Activated T-helper 2 cell treated with anti-CD3 and anti-CD28 coated beads, Interferon-gamma antibody, Interleukin-2, Interleukin-4, amounts not matched to agents 10 μg/mL and 5 μg/mL and 100 μg/mL, durations not matched to agents 14 hours and 24 hours and 36 hours (primary cell): ENCODE data around the gene PRIM2. TPM values are rescaled to one million over a fixed set of nuclear protein-coding genes. Genes with fewer than 3 reads are reported as not detected.
A peak's percentile ranks its signal among the peaks of the same experiment; 100 is the strongest.
"Not testable (repeated sequence)": the region's sequence is repeated elsewhere in the genome, so short reads cannot be mapped to it uniquely, and the experiment has no call there.

Experiments
- DNase-seq: peaks from one replicate; pipeline ENCODE4 v3.0.0; 2021; ENCODE audit warnings: low spot score
- H3K27ac Mint-ChIP-seq: one replicate; pipeline ENCODE4 v1.8.0; 2021; ENCODE audit warnings: mixed read lengths
- H3K27me3 Mint-ChIP-seq: one replicate; pipeline ENCODE4 v1.8.0; 2021; ENCODE audit warnings: low read depth, mixed read lengths
- H3K36me3 Mint-ChIP-seq: one replicate; pipeline ENCODE4 v1.8.0; 2021; ENCODE audit warnings: low read depth, mixed read lengths
- H3K4me1 Mint-ChIP-seq: one replicate; pipeline ENCODE4 v1.8.0; 2021; ENCODE audit warnings: low read depth, mixed read lengths
- H3K4me3 Mint-ChIP-seq: one replicate; pipeline ENCODE4 v1.8.0; 2021; ENCODE audit warnings: low read depth, mild to moderate bottlenecking, moderate library complexity, mixed read lengths
- H3K9me3 Mint-ChIP-seq: one replicate; pipeline ENCODE4 v1.8.0; 2021; ENCODE audit warnings: mixed read lengths
- intact Hi-C: fragments of 100-400 bp; cut with micrococcal nuclease; formaldehyde crosslinking; loops from one replicate; pipeline ENCODE4 v1.15.1; 2023
- total RNA-seq: library from RNA; stranded (reverse); gene quantifications from 2 replicates; pipeline ENCODE4 v1.2.3, GENCODE V29; 2022

Gene PRIM2
- total RNA-seq, 1 donor from 2014 or later, result 37.9 TPM

DNA sequence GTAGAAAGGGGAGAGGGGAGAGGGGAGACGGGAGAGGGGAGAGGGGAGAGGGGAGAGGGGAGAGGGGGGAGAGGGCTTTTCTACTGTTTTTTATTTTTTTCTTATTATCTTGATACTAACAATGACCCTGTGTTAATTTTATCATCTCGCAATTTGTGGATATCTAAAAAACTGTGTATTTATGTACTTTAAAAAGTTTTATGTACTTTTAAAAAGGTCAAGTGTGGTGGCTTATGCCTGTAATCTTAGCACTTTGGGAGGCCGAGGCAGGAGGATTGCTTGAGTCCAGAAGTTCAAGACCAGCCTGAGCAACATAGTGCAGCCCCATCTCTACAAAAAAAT, 5.5 kb upstream of the PRIM2 start:
- peaks cover 2% of the 10 kb centered on the region for H3K4me1 Mint-ChIP-seq
- no peaks in the 10 kb centered on the region for H3K36me3 Mint-ChIP-seq
- DNase-seq, result no peak
- no peak overlapping the region for H3K4me3 Mint-ChIP-seq
- H3K27ac Mint-ChIP-seq, result no peak overlapping the region
- intact Hi-C loops, result no loop called here
- H3K9me3 Mint-ChIP-seq, result no peaks in the 10 kb centered on the region
- peaks cover 12% of the 10 kb centered on the region for H3K27me3 Mint-ChIP-seq

DNA sequence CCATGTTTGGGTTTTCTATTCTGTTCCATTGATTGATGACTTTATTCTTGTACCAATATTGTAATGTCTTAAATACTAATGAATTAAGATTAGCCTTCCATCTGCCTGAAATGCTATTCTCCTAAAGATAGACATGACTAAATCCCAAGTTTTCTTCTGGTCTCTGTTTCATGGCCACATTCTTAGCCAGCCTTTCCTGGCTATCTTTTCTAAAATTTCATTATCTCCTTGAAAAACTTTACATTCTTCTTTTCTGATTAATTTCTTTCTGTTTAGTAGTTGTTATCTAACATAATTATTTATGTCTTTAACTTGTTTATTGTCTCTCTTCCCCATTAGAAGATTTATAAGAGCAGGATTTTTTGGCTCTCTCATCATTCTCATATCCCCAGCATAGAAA, 4.4 kb upstream of the PRIM2 start:
- H3K36me3 Mint-ChIP-seq, result peaks cover 3% of the 10 kb centered on the region
- intact Hi-C loops, result no loop called here
- peaks cover 12% of the 10 kb centered on the region for H3K27me3 Mint-ChIP-seq

DNA sequence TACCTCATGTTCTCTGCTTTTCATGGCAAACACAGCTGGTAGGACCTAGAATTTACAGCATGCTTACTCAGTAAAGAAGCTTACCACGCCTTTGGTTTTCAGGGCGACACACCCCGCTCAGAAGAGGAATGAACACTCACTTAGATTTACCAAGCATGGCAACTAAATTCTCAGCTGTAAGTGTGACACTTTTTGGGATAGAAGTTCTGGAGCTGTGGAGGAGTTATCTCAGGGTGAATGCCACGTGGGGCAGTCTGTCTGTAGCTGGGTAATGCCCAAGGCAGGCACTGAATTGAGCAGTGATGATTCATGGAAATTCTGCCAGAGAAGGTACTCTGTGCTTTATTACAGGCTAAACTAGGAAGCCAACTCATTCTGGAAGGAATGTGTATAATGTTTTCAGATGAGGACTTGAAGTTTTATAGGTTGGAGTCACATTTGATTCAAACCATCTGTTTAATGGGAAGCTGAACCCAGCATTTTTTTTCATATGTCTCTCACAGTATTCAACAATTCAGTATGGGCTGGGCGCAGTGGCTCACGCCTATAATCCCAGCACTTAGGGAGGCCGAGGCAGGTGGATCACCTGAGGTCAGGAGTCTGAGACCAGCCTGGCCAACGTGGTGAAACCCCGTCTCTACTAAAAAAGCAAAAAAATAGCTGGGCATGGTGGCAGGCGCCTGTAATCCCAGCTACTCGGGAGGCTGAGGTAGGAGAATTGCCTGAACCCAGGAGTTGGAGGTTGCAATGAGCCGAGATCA, 3.5 kb upstream of the PRIM2 start:
- H3K9me3 Mint-ChIP-seq, result no peaks in the 10 kb centered on the region
- DNase-seq, result no peak
- H3K27ac Mint-ChIP-seq, result no peak overlapping the region
- peaks cover 6% of the 10 kb centered on the region for H3K36me3 Mint-ChIP-seq
- intact Hi-C loops, result no loop called here
- H3K4me1 Mint-ChIP-seq, result peaks cover 8% of the 10 kb centered on the region
- no peak overlapping the region for H3K4me3 Mint-ChIP-seq
- H3K27me3 Mint-ChIP-seq, result peaks cover 12% of the 10 kb centered on the region

More for the DNA sequence above, 4.4 kb upstream of the PRIM2 start:
- H3K9me3 Mint-ChIP-seq, result no peaks in the 10 kb centered on the region
- peaks cover 4% of the 10 kb centered on the region for H3K4me1 Mint-ChIP-seq
- no peak for DNase-seq
- no peak overlapping the region for H3K27ac Mint-ChIP-seq
- H3K4me3 Mint-ChIP-seq, result no peak overlapping the region

DNA sequence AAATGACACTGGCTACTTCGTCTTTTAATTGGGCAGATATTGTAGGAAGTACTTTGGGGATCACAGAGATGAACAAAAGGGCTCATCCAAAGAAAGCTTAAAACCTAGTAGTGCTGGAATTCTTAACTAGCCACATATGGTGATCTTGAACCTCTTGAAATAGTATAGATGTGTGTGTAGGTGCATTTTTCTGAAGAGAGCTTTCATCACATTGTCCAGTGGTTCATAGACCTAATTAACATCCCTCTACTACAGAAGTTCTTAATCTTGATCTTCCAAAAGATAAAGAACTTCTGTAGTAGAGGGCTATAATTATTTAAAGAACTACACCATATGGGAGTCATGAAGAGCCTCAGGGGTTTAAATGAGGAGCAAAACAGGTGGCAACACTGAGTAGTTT, 2.3 kb upstream of the PRIM2 start:
- no peak for DNase-seq
- no peaks in the 10 kb centered on the region for H3K9me3 Mint-ChIP-seq
- intact Hi-C loops, result loop anchor here (5.0 kb wide), 2 partner anchors 108 to 123 kb away; no protein-coding TSS in a partner anchor
- no peak overlapping the region for H3K27ac Mint-ChIP-seq
- H3K4me3 Mint-ChIP-seq, result no peak overlapping the region
- peaks cover 16% of the 10 kb centered on the region for H3K4me1 Mint-ChIP-seq
- H3K27me3 Mint-ChIP-seq, result peaks cover 12% of the 10 kb centered on the region
- peaks cover 18% of the 10 kb centered on the region for H3K36me3 Mint-ChIP-seq

DNA sequence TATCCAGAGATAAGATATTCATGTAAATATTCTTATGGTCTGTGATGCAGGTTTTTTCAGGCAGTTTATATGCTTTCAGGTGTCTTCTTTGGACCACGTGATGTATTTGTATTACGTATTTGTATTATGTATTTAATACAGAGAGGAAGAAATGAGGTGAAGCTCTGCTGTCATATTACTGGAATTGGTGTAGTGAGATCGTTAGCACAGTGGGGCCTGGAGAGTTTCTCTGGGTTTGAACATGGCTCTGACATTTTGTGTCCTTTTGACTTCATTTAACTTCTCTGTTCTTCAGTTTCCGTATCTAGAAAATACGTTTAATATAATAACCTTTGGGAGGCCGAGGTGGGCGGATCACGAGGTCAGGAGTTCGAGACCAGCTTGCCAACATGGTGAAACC, 1.6 kb upstream of the PRIM2 start:
- Mint-ChIP-seq H3K4me3 (no peak overlapping the region), H3K27me3 (peaks cover 12% of the 10 kb centered on the region), H3K27ac (no peak overlapping the region), H3K9me3 (no peaks in the 10 kb centered on the region), H3K36me3 (peaks cover 25% of the 10 kb centered on the region), H3K4me1 (peaks cover 18% of the 10 kb centered on the region)
- intact Hi-C loops, result loop anchor here (1.0 to 5.0 kb wide), 9 partner anchors 48 to 412 kb away; partner anchors contain the start of genes BEND6 and RAB23
- DNase-seq, result no peak

DNA sequence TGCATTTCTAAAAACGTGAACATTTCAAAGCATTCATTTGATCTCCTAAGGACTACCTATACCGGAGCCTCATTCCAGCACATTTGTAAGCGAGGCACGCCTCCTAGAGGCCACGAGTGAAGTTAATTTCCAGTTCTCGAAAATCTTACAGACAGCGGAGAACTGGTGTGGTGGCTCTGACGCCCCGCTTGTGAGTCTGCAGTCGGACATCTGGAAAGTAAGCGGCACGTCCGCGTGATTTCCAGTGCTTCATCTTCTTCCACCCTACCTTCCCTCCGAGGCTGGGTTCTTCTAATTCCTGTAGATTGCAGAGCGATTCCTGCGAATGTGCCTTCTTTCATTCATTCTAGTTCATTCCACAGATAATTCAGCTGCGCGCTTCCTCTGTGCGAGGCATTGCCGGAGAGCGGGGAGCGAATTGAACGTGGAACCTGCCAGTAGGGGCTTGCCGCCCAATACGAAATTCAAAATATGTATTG, 810 bp upstream of the PRIM2 start:
- Mint-ChIP-seq H3K27ac (peak overlapping the region; percentile 95), H3K36me3 (peaks cover 33% of the 10 kb centered on the region), H3K4me1 (peaks cover 23% of the 10 kb centered on the region), H3K9me3 (no peaks in the 10 kb centered on the region), H3K27me3 (peaks cover 12% of the 10 kb centered on the region), H3K4me3 (peak overlapping the region; percentile 100)
- intact Hi-C loops, result loop anchor here (1.0 to 5.0 kb wide), 10 partner anchors 48 to 412 kb away; partner anchors contain the start of genes BAG2, BEND6 and RAB23
- peak; percentile 76 for DNase-seq

DNA sequence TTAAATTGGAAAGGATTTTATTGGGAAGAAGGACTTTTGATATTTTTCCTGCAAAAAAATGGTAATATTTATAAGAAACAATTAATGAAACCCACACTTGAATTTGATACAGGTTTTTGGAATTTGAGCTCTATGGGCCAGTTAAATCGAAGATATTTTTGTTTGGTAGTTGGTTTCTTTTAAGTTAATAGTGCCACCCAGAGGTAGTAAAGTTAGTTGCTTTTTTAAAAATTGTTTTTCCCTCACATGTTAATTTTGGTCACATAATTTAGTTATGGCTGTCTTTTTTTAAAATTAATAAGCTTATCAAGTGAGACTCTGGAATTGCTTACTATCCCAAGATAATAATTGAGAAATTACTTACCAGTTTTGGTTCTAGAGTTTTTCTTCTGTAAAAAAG, 7.1 kb downstream of the PRIM2 start:
- DNase-seq, result no peak
- Mint-ChIP-seq H3K27me3 (no peaks in the 10 kb centered on the region), H3K36me3 (peaks cover 91% of the 10 kb centered on the region), H3K27ac (no peak overlapping the region), H3K9me3 (peaks cover 23% of the 10 kb centered on the region), H3K4me3 (no peak overlapping the region), H3K4me1 (peaks cover 16% of the 10 kb centered on the region)
- intact Hi-C loops, result no loop called here

DNA sequence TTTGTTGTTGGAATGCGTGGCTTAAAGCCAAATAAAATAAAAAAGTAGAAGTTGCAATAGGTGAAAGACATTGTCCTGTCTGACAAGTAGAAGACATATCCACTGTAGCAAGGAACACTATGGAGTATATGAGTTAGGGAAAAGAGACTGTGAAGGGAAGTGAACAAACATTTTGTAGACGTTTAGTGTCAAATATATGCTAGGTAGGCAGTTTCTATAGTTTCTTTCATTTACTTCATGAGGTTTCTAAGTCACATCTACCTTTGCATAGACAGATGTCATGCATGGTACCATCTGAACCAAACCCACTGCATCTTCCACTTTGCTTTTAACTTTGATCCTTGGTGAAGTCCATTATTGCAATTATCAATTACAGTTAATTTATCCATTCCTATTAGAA, 9.9 kb downstream of the PRIM2 start:
- peaks cover 43% of the 10 kb centered on the region for H3K9me3 Mint-ChIP-seq
- H3K27me3 Mint-ChIP-seq, result no peaks in the 10 kb centered on the region
- H3K4me3 Mint-ChIP-seq, result no peak overlapping the region
- H3K36me3 Mint-ChIP-seq, result peaks cover 91% of the 10 kb centered on the region
- intact Hi-C loops, result no loop called here
- DNase-seq, result no peak
- peaks cover 5% of the 10 kb centered on the region for H3K4me1 Mint-ChIP-seq
- H3K27ac Mint-ChIP-seq, result no peak overlapping the region

DNA sequence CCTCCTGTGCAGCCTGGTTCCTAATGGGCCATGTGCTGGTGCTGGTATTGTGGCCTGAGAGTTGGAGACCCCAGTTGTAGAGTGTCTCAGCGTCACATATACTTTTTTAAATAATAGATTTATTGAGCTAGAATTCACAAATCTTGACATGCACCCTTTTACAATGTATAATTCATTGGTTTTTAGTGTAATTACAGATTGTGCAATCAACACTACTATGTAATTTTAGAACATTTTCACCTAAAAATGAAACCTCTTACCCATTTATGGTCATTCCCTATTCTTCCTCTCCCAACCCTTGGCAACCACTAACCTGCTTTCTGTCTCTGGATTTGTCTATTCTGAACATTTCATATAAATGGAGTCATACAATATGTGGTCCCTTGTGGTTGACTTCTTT, 10.6 kb downstream of the PRIM2 start:
- Mint-ChIP-seq H3K27ac (no peak overlapping the region), H3K4me1 (peaks cover 2% of the 10 kb centered on the region), H3K9me3 (peaks cover 50% of the 10 kb centered on the region), H3K27me3 (no peaks in the 10 kb centered on the region), H3K4me3 (no peak overlapping the region), H3K36me3 (peaks cover 91% of the 10 kb centered on the region)
- no peak for DNase-seq
- intact Hi-C loops, result no loop called here

DNA sequence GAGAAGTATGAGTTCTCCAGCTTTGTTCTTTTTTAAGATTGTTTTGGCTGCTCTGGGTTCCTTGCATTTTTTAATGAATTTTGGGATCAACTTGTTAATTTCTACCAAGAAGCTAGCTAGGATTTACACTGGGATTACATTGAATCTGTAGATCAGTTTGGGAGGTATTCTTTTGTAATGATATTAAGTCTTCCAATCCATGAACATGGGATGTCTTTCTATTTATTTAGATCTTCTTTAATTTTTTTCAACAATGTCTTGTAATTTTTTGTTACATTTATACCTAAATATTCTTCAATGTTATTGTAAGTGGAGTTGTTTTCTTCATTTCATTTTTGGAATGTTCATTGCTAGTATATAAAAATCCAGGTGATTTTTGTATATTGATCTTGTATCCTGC, 12.5 kb downstream of the PRIM2 start:
- no peaks in the 10 kb centered on the region for H3K27me3 Mint-ChIP-seq
- no peak overlapping the region for H3K4me3 Mint-ChIP-seq
- intact Hi-C loops, result no loop called here
- peaks cover 66% of the 10 kb centered on the region for H3K9me3 Mint-ChIP-seq
- no peak for DNase-seq
- H3K27ac Mint-ChIP-seq, result no peak overlapping the region
- H3K4me1 Mint-ChIP-seq, result peaks cover 2% of the 10 kb centered on the region
- peaks cover 95% of the 10 kb centered on the region for H3K36me3 Mint-ChIP-seq

DNA sequence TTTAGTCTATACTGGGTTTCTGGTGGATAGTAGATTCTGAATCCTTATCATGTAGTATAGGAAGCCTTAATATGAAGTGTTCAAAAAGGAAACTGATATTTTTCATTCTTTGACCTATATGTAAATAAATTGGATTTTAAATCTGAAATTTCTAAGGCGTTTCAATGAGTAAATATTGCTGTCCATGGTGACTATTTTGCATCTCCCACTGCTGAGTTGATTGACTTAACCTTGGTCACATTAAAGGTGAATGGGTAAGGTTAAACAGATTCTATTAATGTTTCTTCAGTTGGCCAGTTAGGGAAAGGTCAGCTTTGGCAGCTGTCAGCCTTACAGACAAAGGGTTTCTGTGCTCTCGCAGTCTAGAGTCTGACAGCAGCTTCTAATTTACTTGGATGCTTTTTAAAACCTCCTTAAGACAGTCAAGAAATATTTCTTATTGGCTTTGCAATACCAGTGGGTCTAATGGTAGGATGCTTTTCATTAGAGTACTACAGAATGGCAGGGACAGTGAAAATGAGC, 24.8 kb downstream of the PRIM2 start:
- Mint-ChIP-seq H3K4me3 (no peak overlapping the region), H3K36me3 (peaks cover 38% of the 10 kb centered on the region), H3K27me3 (no peaks in the 10 kb centered on the region), H3K9me3 (peaks cover 8% of the 10 kb centered on the region), H3K27ac (no peak overlapping the region), H3K4me1 (peaks cover 4% of the 10 kb centered on the region)
- intact Hi-C loops, result no loop called here
- DNase-seq, result no peak

DNA sequence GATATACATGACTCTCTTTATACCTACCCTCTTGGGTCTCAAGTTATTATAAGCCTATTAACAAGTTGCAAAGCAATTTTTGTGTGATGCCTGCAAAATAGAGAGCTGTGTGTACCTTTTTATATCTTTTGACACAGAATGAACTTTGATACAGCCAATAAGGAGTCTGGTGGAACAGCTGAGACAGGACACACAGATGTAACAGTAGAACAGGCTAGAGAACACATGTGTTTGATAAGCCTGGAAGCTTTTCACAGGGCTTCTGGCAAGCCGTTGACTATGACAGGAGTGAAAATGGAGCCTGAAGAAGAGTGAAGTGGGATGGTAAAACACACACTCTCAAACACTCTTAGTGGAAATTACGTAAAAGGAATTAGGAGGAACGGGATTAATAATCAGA, 25.9 kb downstream of the PRIM2 start:
- intact Hi-C loops, H3K27me3 Mint-ChIP-seq, DNase-seq, H3K4me1 Mint-ChIP-seq, H3K9me3 Mint-ChIP-seq, H3K4me3 Mint-ChIP-seq, H3K27ac Mint-ChIP-seq: not testable (repeated sequence)
- H3K36me3 Mint-ChIP-seq, result peaks cover 41% of the 10 kb centered on the region

DNA sequence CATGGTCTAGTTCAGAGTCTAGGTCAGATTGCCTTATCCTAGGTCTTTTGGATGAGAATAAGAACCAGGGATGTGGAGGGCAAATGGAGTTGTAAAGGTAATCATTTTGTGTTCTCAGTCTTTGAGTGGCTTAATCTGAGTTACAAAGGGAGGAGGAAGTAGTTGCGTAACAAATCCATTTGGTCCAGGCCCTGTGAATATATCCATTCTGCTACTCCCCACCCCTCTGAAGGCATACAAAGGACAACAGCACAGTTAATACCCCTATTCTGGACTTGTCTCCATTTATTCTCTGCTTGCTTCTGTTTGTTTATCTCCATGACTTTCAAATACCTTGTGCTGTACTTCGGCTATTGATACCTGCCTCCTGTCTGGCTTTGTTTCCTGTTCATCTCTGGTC, 29.3 kb downstream of the PRIM2 start:
- peaks cover 57% of the 10 kb centered on the region for H3K36me3 Mint-ChIP-seq
- H3K4me3 Mint-ChIP-seq, intact Hi-C loops, H3K9me3 Mint-ChIP-seq, H3K27ac Mint-ChIP-seq, H3K27me3 Mint-ChIP-seq, DNase-seq: not testable (repeated sequence)
- peaks cover 20% of the 10 kb centered on the region for H3K4me1 Mint-ChIP-seq
